ENCODE measurements around the gene DAP. TPM values are rescaled to one million over a fixed set of nuclear protein-coding genes. Genes with fewer than 3 reads are reported as not detected.

Gene DAP
- total and polyA plus RNA-seq, 2 experiments from 2014 or later = 52.9 to 255 TPM

- in situ Hi-C loops (cut with MboI) = no loop called here
- Histone ChIP-seq H2AFZ (no peak overlapping the region), H3K9ac (no peak overlapping the region), H3K4me1 (ENCODE audit: insufficient read depth) (peaks cover 56% of the 10 kb centered on the region), H3K4me3 (no peak overlapping the region), H4K20me1 (ENCODE audit: insufficient read depth) (no peaks in the 10 kb centered on the region; the same call in 1 of the 2 replicates), H3K27ac (peak overlapping the region; percentile 59; the same call in 1 of the 2 replicates), H3K9me2 (ENCODE audit: insufficient read depth) (no peaks in the 10 kb centered on the region), H3F3A (ENCODE audit: insufficient read depth) (peaks cover 48% of the 10 kb centered on the region), H3K27me3 (replicated peaks; ENCODE audit: insufficient read depth) (no peaks in the 10 kb centered on the region), H3K9me3 (ENCODE audit: low read depth) (no peaks in the 10 kb centered on the region), H3K4me2 (ENCODE audit: unreplicated experiment) (peak overlapping the region; percentile 54), H3K79me2 (ENCODE audit: insufficient read depth) (peaks cover 44% of the 10 kb centered on the region), H3K36me3 (ENCODE audit: low read depth) (no peaks in the 10 kb centered on the region)
- WGBS, 2 experiments (ENCODE audit: low coverage in 1 of 2, low lambda C conversion rate in 2 of 2, missing lambda C conversion rate in 2 of 2) = 83 to 86% methylated on average over 7 of the region's 7 CpGs
- no peak for TF ChIP-seq EZH2phosphoT487 (IDR thresholded peaks at IDR 0.05; ENCODE audit: insufficient read depth, low read depth)
- TF ChIP-seq EZH2 (IDR thresholded peaks at IDR 0.05; ENCODE audit: insufficient read depth, poor library complexity, severe bottlenecking) = no peak
- peak; percentile 42 for DNase-seq
These were observed 58.0 kb downstream of the DAP start for GRCh38 chr5:10702911-10703491.

GRCh38 chr5:10702040-10702629, 58.9 kb downstream of the DAP start:
- Histone ChIP-seq H3F3A (ENCODE audit: insufficient read depth) (peaks cover 40% of the 10 kb centered on the region), H3K9me3 (ENCODE audit: low read depth) (no peaks in the 10 kb centered on the region), H3K36me3 (ENCODE audit: low read depth) (no peaks in the 10 kb centered on the region), H3K9ac (0 out of 2 replicates have a peak overlapping the region, but pooled peaks have one; percentile 5), H3K79me2 (ENCODE audit: insufficient read depth) (peaks cover 53% of the 10 kb centered on the region), H4K20me1 (ENCODE audit: insufficient read depth) (no peaks in the 10 kb centered on the region), H3K4me2 (ENCODE audit: unreplicated experiment) (peak overlapping the region; percentile 54), H3K27me3 (replicated peaks; ENCODE audit: insufficient read depth) (no peaks in the 10 kb centered on the region), H2AFZ (no peak overlapping the region), H3K4me1 (ENCODE audit: insufficient read depth) (peaks cover 49% of the 10 kb centered on the region), H3K27ac (peak overlapping the region; percentile 59), H3K4me3 (no peak overlapping the region), H3K9me2 (ENCODE audit: insufficient read depth) (no peaks in the 10 kb centered on the region)
- TF ChIP-seq EZH2 (IDR thresholded peaks at IDR 0.05; ENCODE audit: insufficient read depth, poor library complexity, severe bottlenecking) = no peak
- no peak for TF ChIP-seq EZH2phosphoT487 (IDR thresholded peaks at IDR 0.05; ENCODE audit: insufficient read depth, low read depth)
- 39% methylated on average over 9 of the region's 9 CpGs for WGBS, 2 experiments (ENCODE audit: low coverage in 1 of 2, low lambda C conversion rate in 2 of 2, missing lambda C conversion rate in 2 of 2)
- in situ Hi-C loops (cut with MboI) = no loop called here
- DNase-seq = peak; percentile 89

DNA sequence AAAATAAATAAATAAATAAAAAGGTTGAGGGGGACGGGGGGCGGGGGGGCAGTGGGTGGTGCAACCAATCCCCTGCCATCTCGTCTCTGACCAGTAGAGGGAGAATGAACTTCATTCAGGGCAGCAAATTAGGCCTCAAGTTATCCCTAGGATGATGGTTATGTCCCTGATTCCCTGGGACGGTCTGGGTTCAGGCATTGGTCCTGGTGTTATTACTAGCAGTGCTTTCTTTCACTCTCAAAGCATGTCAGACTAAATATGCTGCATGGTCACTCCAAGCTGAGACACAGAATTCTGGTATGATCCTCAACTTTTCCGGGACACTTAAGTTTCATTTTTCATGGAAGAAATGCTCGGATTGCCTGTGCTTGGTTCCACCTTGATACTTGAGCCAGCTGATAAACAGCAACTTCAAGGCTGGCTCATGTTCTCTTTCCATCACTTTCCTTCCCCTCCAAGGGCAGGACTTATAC, 59.4 kb downstream of the DAP start:
- Histone ChIP-seq H2AFZ (no peak overlapping the region), H3F3A (ENCODE audit: insufficient read depth) (peaks cover 37% of the 10 kb centered on the region), H3K9me3 (ENCODE audit: low read depth) (no peaks in the 10 kb centered on the region), H3K27me3 (replicated peaks; ENCODE audit: insufficient read depth) (no peaks in the 10 kb centered on the region), H4K20me1 (ENCODE audit: insufficient read depth) (no peaks in the 10 kb centered on the region; the same call in 1 of the 2 replicates), H3K9me2 (ENCODE audit: insufficient read depth) (no peaks in the 10 kb centered on the region), H3K4me2 (ENCODE audit: unreplicated experiment) (peak overlapping the region; percentile 54), H3K9ac (0 out of 2 replicates have a peak overlapping the region, but pooled peaks have one; percentile 5), H3K4me3 (no peak overlapping the region), H3K79me2 (ENCODE audit: insufficient read depth) (peaks cover 57% of the 10 kb centered on the region), H3K36me3 (ENCODE audit: low read depth) (no peaks in the 10 kb centered on the region), H3K27ac (peak overlapping the region; percentile 59), H3K4me1 (ENCODE audit: insufficient read depth) (peaks cover 46% of the 10 kb centered on the region)
- in situ Hi-C loops (cut with MboI) = no loop called here
- TF ChIP-seq EZH2 (IDR thresholded peaks at IDR 0.05; ENCODE audit: insufficient read depth, poor library complexity, severe bottlenecking) (no peak), EZH2phosphoT487 (IDR thresholded peaks at IDR 0.05; ENCODE audit: insufficient read depth, low read depth) (no peak)
- 35% methylated on average over 6 of the region's 6 CpGs for WGBS, 2 experiments (ENCODE audit: low coverage in 1 of 2, low lambda C conversion rate in 2 of 2, missing lambda C conversion rate in 2 of 2)
- DNase-seq = peak; percentile 65

- no peak overlapping the region for H3K27ac ChIP-seq
- H4K20me1 ChIP-seq (ENCODE audit: insufficient read depth) = no peaks in the 10 kb centered on the region; the same call in 1 of the 2 replicates
- no peaks in the 10 kb centered on the region for H3K36me3 ChIP-seq (ENCODE audit: low read depth)
- H3K9me2 ChIP-seq (ENCODE audit: insufficient read depth) = no peaks in the 10 kb centered on the region
- H3F3A ChIP-seq (ENCODE audit: insufficient read depth) = peaks cover 37% of the 10 kb centered on the region
- H2AFZ ChIP-seq = no peak overlapping the region
- no peak overlapping the region for H3K4me3 ChIP-seq
- H3K79me2 ChIP-seq (ENCODE audit: insufficient read depth) = peaks cover 60% of the 10 kb centered on the region
- H3K27me3 ChIP-seq (replicated peaks; ENCODE audit: insufficient read depth) = no peaks in the 10 kb centered on the region
- in situ Hi-C loops (cut with MboI) = no loop called here
- no peak for DNase-seq
- no peak overlapping the region for H3K4me2 ChIP-seq (ENCODE audit: unreplicated experiment)
- peaks cover 46% of the 10 kb centered on the region for H3K4me1 ChIP-seq (ENCODE audit: insufficient read depth)
- 96 to 97% methylated on average over 7 of the region's 7 CpGs for WGBS, 2 experiments (ENCODE audit: low coverage in 1 of 2, low lambda C conversion rate in 2 of 2, missing lambda C conversion rate in 2 of 2)
- no peaks in the 10 kb centered on the region for H3K9me3 ChIP-seq (ENCODE audit: low read depth)
- TF ChIP-seq EZH2 (IDR thresholded peaks at IDR 0.05; ENCODE audit: insufficient read depth, poor library complexity, severe bottlenecking) (no peak), EZH2phosphoT487 (IDR thresholded peaks at IDR 0.05; ENCODE audit: insufficient read depth, low read depth) (no peak)
- no peak overlapping the region for H3K9ac ChIP-seq
These were observed 60.5 kb downstream of the DAP start for GRCh38 chr5:10700516-10700915.

Data from GM23248 (cell line).